ENCODE measurements around the gene DGKZ. TPM values are rescaled to one million over a fixed set of nuclear protein-coding genes. Genes with fewer than 3 reads are reported as not detected.

Gene DGKZ
- total RNA-seq, 2 experiments from 2014 or later = 96.9 to 132 TPM

- H3K27me3 Mint-ChIP-seq = peaks cover 68% of the 10 kb centered on the region
- ATAC-seq = peak; percentile 37
- no peak overlapping the region for H3K4me3 Mint-ChIP-seq
- H3K9me3 Mint-ChIP-seq (ENCODE audit: low read depth) = no peaks in the 10 kb centered on the region
- H3K4me1 Mint-ChIP-seq = peaks cover 23% of the 10 kb centered on the region
- peak; percentile 55 for DNase-seq
- H3K27ac Mint-ChIP-seq = no peak overlapping the region
- no peaks in the 10 kb centered on the region for H3K36me3 Mint-ChIP-seq
- CTCF ChIA-PET = interaction anchor here (1.0 to 3.2 kb wide), 8 partner anchors 11 to 23 kb away, joined by 3 to 26 read pairs (median 6); no protein-coding TSS in a partner anchor
Observed at GRCh38 chr11:46331282-46331984, 15.8 kb upstream of the DGKZ start.

GRCh38 chr11:46332093-46332567, 15.1 kb upstream of the DGKZ start:
- Mint-ChIP-seq H3K9me3 (ENCODE audit: low read depth) (no peaks in the 10 kb centered on the region), H3K27ac (no peak overlapping the region), H3K27me3 (peaks cover 65% of the 10 kb centered on the region), H3K4me1 (peaks cover 23% of the 10 kb centered on the region), H3K36me3 (no peaks in the 10 kb centered on the region), H3K4me3 (no peak overlapping the region)
- CTCF ChIA-PET = interaction anchor here (0.8 to 2.3 kb wide), 7 partner anchors 12 to 92 kb away, joined by 3 to 11 read pairs (median 5); no protein-coding TSS in a partner anchor
- ATAC-seq (no peak), DNase-seq (no peak)

- no peak overlapping the region for H3K4me3 Mint-ChIP-seq
- H3K9me3 Mint-ChIP-seq (ENCODE audit: low read depth) = no peaks in the 10 kb centered on the region
- peaks cover 23% of the 10 kb centered on the region for H3K4me1 Mint-ChIP-seq
- H3K27ac Mint-ChIP-seq = no peak overlapping the region
- CTCF ChIA-PET = interaction anchor here (0.8 to 1.5 kb wide), 6 partner anchors 12 to 93 kb away, joined by 3 to 6 read pairs (median 4); no protein-coding TSS in a partner anchor
- peak; percentile 41 for ATAC-seq
- H3K36me3 Mint-ChIP-seq = no peaks in the 10 kb centered on the region
- H3K27me3 Mint-ChIP-seq = peaks cover 62% of the 10 kb centered on the region
- no peak for DNase-seq
Observed at GRCh38 chr11:46332568-46333393, 14.5 kb upstream of the DGKZ start.

- DNase-seq = no peak
- H3K36me3 Mint-ChIP-seq = no peaks in the 10 kb centered on the region
- no peak overlapping the region for H3K27ac Mint-ChIP-seq
- peaks cover 23% of the 10 kb centered on the region for H3K4me1 Mint-ChIP-seq
- CTCF ChIA-PET = interaction anchor here (1.1 to 1.5 kb wide), 3 partner anchors 15 to 94 kb away, joined by 3 to 6 read pairs (median 5); no protein-coding TSS in a partner anchor
- peak overlapping the region; percentile 13 for H3K4me3 Mint-ChIP-seq
- H3K9me3 Mint-ChIP-seq (ENCODE audit: low read depth) = no peaks in the 10 kb centered on the region
- ATAC-seq = peak; percentile 25
- peaks cover 61% of the 10 kb centered on the region for H3K27me3 Mint-ChIP-seq
Observed at GRCh38 chr11:46333394-46333947, 13.8 kb upstream of the DGKZ start.

- no peaks in the 10 kb centered on the region for H3K36me3 Mint-ChIP-seq
- CTCF ChIA-PET = interaction anchor here (1.3 kb wide), 1 partner anchor 21 kb away, joined by 3 read pairs; no protein-coding TSS in a partner anchor
- peaks cover 60% of the 10 kb centered on the region for H3K27me3 Mint-ChIP-seq
- no peak for DNase-seq
- no peak overlapping the region for H3K27ac Mint-ChIP-seq
- no peaks in the 10 kb centered on the region for H3K9me3 Mint-ChIP-seq (ENCODE audit: low read depth)
- no peak overlapping the region for H3K4me3 Mint-ChIP-seq
- H3K4me1 Mint-ChIP-seq = peaks cover 23% of the 10 kb centered on the region
- no peak for ATAC-seq
Observed at GRCh38 chr11:46334211-46334610, 13.1 kb upstream of the DGKZ start.

GRCh38 chr11:46335271-46335670, 12.0 kb upstream of the DGKZ start:
- no peak for DNase-seq
- CTCF ChIA-PET = interaction anchor here (1.3 to 1.9 kb wide), 3 partner anchors 9 to 22 kb away, joined by 3 to 5 read pairs (median 3); no protein-coding TSS in a partner anchor
- no peak overlapping the region for H3K4me3 Mint-ChIP-seq
- H3K27me3 Mint-ChIP-seq = peaks cover 49% of the 10 kb centered on the region
- peaks cover 20% of the 10 kb centered on the region for H3K4me1 Mint-ChIP-seq
- H3K9me3 Mint-ChIP-seq (ENCODE audit: low read depth) = no peaks in the 10 kb centered on the region
- no peaks in the 10 kb centered on the region for H3K36me3 Mint-ChIP-seq
- ATAC-seq = no peak
- no peak overlapping the region for H3K27ac Mint-ChIP-seq

- CTCF ChIA-PET = interaction anchor here (1.5 to 1.9 kb wide), 3 partner anchors 8 to 13 kb away, joined by 3 to 5 read pairs (median 4); no protein-coding TSS in a partner anchor
- H3K4me3 Mint-ChIP-seq = no peak overlapping the region
Observed at GRCh38 chr11:46335890-46336562, 11.2 kb upstream of the DGKZ start.

GRCh38 chr11:46336563-46337180, 10.6 kb upstream of the DGKZ start:
- DNase-seq = no peak

More at GRCh38 chr11:46335890-46336562, 11.2 kb upstream of the DGKZ start:
- ATAC-seq = no peak
- no peaks in the 10 kb centered on the region for H3K9me3 Mint-ChIP-seq (ENCODE audit: low read depth)
- no peak overlapping the region for H3K27ac Mint-ChIP-seq
- DNase-seq = no peak
- H3K27me3 Mint-ChIP-seq = peaks cover 44% of the 10 kb centered on the region
- H3K4me1 Mint-ChIP-seq = peaks cover 13% of the 10 kb centered on the region
- H3K36me3 Mint-ChIP-seq = no peaks in the 10 kb centered on the region

GRCh38 chr11:46337626-46338345, 9.5 kb upstream of the DGKZ start:
- DNase-seq = no peak
- no peak overlapping the region for H3K27ac Mint-ChIP-seq
- CTCF ChIA-PET = interaction anchor here (6.8 kb wide), 1 partner anchor 14 kb away, joined by 43 read pairs; no protein-coding TSS in a partner anchor
- H3K27me3 Mint-ChIP-seq = peaks cover 33% of the 10 kb centered on the region
- no peaks in the 10 kb centered on the region for H3K36me3 Mint-ChIP-seq
- H3K4me1 Mint-ChIP-seq = peaks cover 16% of the 10 kb centered on the region
- H3K4me3 Mint-ChIP-seq = no peak overlapping the region
- no peaks in the 10 kb centered on the region for H3K9me3 Mint-ChIP-seq (ENCODE audit: low read depth)
- ATAC-seq = no peak

More at GRCh38 chr11:46336563-46337180, 10.6 kb upstream of the DGKZ start:
- no peak overlapping the region for H3K4me3 Mint-ChIP-seq
- peaks cover 38% of the 10 kb centered on the region for H3K27me3 Mint-ChIP-seq
- H3K27ac Mint-ChIP-seq = no peak overlapping the region
- H3K4me1 Mint-ChIP-seq = peaks cover 11% of the 10 kb centered on the region
- H3K36me3 Mint-ChIP-seq = no peaks in the 10 kb centered on the region
- H3K9me3 Mint-ChIP-seq (ENCODE audit: low read depth) = no peaks in the 10 kb centered on the region
- no peak for ATAC-seq
- CTCF ChIA-PET = interaction anchor here (1.5 to 1.9 kb wide), 2 partner anchors 9 to 12 kb away, joined by 4 to 5 read pairs; no protein-coding TSS in a partner anchor

- Mint-ChIP-seq H3K4me3 (no peak overlapping the region), H3K27me3 (peaks cover 32% of the 10 kb centered on the region), H3K27ac (no peak overlapping the region), H3K4me1 (peaks cover 13% of the 10 kb centered on the region), H3K36me3 (no peaks in the 10 kb centered on the region), H3K9me3 (ENCODE audit: low read depth) (no peaks in the 10 kb centered on the region)
- DNase-seq (no peak), ATAC-seq (no peak)
- CTCF ChIA-PET = interaction anchor here (1.1 to 6.8 kb wide), 2 partner anchors 8 to 13 kb away, joined by 3 to 43 read pairs; no protein-coding TSS in a partner anchor
Observed at GRCh38 chr11:46338636-46338987, 8.7 kb upstream of the DGKZ start.

GRCh38 chr11:46338988-46339666, 8.1 kb upstream of the DGKZ start:
- ATAC-seq (no peak), DNase-seq (no peak)
- H3K4me3 Mint-ChIP-seq = no peak overlapping the region
- H3K36me3 Mint-ChIP-seq = no peaks in the 10 kb centered on the region
- H3K27ac Mint-ChIP-seq = no peak overlapping the region
- no peaks in the 10 kb centered on the region for H3K9me3 Mint-ChIP-seq (ENCODE audit: low read depth)
- CTCF ChIA-PET = interaction anchor here (1.1 to 6.8 kb wide), 3 partner anchors 9 to 151 kb away, joined by 3 to 43 read pairs (median 3); no protein-coding TSS in a partner anchor
- peaks cover 15% of the 10 kb centered on the region for H3K4me1 Mint-ChIP-seq
- H3K27me3 Mint-ChIP-seq = peaks cover 32% of the 10 kb centered on the region

All from activated CD8-positive, alpha-beta memory T cell treated with anti-CD3 and anti-CD28 coated beads, Interleukin-2, amount 10 ng/mL, durations not matched to agents 7 days and 5 days (primary cell).